ENCODE results near the gene SLC41A3.

DNA sequence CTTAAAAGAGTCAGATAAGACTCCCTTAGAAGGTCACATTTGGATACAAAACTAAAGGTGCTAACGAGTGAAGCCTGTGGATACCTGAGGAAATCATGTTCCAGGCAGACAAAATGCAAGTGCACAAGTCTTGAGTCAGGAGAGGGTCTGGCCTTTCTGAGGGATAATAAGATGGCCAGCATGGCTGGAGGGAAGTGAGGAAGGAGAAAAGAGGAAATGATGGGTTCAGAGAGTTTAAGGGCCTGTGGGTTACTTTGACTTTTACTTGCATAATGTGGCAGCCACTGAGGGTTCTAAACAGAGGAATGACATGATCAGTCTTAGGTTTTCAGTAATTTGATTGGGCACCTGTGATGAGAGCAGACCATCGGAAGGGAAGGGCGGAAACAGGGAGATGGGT lies 118.4 kb downstream of the SLC41A3 start:
- TF ChIP-seq, protein P1, sequence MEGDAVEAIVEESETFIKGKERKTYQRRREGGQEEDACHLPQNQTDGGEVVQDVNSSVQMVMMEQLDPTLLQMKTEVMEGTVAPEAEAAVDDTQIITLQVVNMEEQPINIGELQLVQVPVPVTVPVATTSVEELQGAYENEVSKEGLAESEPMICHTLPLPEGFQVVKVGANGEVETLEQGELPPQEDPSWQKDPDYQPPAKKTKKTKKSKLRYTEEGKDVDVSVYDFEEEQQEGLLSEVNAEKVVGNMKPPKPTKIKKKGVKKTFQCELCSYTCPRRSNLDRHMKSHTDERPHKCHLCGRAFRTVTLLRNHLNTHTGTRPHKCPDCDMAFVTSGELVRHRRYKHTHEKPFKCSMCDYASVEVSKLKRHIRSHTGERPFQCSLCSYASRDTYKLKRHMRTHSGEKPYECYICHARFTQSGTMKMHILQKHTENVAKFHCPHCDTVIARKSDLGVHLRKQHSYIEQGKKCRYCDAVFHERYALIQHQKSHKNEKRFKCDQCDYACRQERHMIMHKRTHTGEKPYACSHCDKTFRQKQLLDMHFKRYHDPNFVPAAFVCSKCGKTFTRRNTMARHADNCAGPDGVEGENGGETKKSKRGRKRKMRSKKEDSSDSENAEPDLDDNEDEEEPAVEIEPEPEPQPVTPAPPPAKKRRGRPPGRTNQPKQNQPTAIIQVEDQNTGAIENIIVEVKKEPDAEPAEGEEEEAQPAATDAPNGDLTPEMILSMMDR (IDR thresholded peaks at IDR 0.05) = no peak
- no peak for TF ChIP-seq ZFX (IDR thresholded peaks at IDR 0.05; ENCODE audit: borderline replicate concordance)

All from 22Rv1 (cell line).